GM12873 (cell line): Measurements from ENCODE around the gene PPARG.

Source experiments
- TF ChIP-seq, protein P1 (sequence below): IDR thresholded peaks from 2 replicates; pipeline ENCODE4 v1.5.1; 2012; ENCODE audit warnings: low read depth, mild to moderate bottlenecking, moderate library complexity, low read length, control low read depth; ENCODE audit not compliant: insufficient read depth; ENCODE audit errors: missing control alignments

The PPARG gene

GRCh38 chr3:12415014-12415680, 126.3 kb downstream of the PPARG start:
- TF ChIP-seq, protein P1, sequence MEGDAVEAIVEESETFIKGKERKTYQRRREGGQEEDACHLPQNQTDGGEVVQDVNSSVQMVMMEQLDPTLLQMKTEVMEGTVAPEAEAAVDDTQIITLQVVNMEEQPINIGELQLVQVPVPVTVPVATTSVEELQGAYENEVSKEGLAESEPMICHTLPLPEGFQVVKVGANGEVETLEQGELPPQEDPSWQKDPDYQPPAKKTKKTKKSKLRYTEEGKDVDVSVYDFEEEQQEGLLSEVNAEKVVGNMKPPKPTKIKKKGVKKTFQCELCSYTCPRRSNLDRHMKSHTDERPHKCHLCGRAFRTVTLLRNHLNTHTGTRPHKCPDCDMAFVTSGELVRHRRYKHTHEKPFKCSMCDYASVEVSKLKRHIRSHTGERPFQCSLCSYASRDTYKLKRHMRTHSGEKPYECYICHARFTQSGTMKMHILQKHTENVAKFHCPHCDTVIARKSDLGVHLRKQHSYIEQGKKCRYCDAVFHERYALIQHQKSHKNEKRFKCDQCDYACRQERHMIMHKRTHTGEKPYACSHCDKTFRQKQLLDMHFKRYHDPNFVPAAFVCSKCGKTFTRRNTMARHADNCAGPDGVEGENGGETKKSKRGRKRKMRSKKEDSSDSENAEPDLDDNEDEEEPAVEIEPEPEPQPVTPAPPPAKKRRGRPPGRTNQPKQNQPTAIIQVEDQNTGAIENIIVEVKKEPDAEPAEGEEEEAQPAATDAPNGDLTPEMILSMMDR: no peak

DNA sequence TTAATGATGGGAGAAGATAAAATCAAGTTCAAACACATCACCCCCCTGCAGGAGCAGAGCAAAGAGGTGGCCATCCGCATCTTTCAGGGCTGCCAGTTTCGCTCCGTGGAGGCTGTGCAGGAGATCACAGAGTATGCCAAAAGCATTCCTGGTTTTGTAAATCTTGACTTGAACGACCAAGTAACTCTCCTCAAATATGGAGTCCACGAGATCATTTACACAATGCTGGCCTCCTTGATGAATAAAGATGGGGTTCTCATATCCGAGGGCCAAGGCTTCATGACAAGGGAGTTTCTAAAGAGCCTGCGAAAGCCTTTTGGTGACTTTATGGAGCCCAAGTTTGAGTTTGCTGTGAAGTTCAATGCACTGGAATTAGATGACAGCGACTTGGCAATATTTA, 127.9 kb downstream of the PPARG start:
- TF ChIP-seq, protein P1: no peak

GRCh38 chr3:12420393-12420792, 131.5 kb downstream of the PPARG start:
- TF ChIP-seq, protein P1: no peak

DNA sequence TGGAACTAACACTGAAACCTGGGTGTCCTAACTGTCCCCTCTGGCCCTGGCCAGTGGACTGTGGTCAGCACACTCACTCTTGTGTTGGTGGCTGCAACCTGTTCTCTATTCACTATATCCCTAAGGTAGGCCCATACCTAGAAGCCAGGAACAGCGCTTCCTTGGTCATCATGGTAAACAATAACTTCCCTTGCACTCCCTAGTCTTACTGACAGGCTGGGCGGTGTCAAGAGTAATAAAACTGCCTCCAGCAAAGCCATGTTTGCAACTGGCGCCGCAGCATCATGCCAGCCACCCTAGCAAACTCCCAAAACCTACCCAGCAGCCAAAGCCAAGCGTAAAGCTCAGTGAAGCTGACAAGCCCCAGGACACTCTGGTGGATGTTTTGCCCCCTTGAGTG, 132.3 kb downstream of the PPARG start:
- TF ChIP-seq, protein P1: no peak

GRCh38 chr3:12423131-12423530, 134.3 kb downstream of the PPARG start:
- TF ChIP-seq, protein P1: no peak

- TF ChIP-seq, protein P1: no peak
These were observed 135.2 kb downstream of the PPARG start for GRCh38 chr3:12423918-12424630.

DNA sequence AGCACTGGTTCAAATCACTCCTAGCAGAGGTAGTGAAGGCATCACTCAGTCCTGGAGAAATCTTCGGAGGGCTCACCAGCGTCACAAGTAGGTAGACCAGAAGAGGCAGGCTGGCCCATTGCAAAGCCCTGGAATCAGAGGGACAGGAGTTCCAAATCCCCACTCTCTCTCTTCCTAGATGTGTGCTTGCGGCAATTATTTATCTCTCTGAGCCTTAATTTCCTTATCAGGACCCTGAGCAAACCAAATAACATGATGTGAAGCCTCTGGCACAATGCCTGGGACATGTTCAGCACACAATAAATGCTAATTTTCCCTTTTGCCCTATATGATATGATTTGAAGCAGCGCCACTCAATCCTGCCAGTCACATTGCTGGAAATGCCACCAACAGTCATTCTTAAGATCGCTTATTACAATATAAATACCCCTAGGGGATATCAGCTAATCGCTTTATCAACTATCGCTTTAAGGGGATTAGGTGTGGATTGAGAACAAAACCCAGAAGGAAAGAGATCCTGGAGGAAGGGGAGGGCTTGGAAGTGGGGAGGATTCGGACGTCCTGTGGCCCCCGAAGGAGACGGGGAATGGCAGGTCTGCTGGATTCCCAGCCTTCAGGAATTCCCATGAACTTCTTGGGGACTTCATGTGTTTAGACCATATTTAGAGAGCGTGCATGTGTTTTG, 135.9 kb downstream of the PPARG start:
- TF ChIP-seq, protein P1: no peak
